ENCODE data around the gene NSMCE3.

Gene NSMCE3

GRCh38 chr15:29220852-29221251 is 48.8 kb downstream of the NSMCE3 start:
- DNase-seq (ENCODE audit: low read depth), result no peak

GRCh38 chr15:29216955-29217354 is 52.7 kb downstream of the NSMCE3 start:
- no peak for DNase-seq (ENCODE audit: low read depth)
